Measurements from ENCODE around the gene EYA2. TPM values are rescaled to one million over a fixed set of nuclear protein-coding genes. Genes with fewer than 3 reads are reported as not detected.

Gene EYA2
- total and polyA plus RNA-seq, 2 donors (not counting 3 experiments of a cell fraction or from before 2014, with no cell fraction given), result not detected

GRCh38 chr20:47161411-47161810, 266.8 kb downstream of the EYA2 start:
- no peak overlapping the region for H2AFZ ChIP-seq (ENCODE audit: low read depth, low read length)
- H3K4me3 ChIP-seq (replicated peaks in 1 of 3; ENCODE audit: insufficient read depth in 1 of 3, low read depth in 1 of 3, low read length in 3 of 3), result no peak overlapping the region
- no peaks in the 10 kb centered on the region for H3K27me3 ChIP-seq (ENCODE audit: control insufficient read depth in 2 of 2, insufficient read depth in 2 of 2, low read length in 2 of 2)
- no peaks in the 10 kb centered on the region for H3K36me3 ChIP-seq (ENCODE audit: control insufficient read depth in 2 of 2, extremely low read depth in 1 of 2, insufficient read depth in 2 of 2, low read length in 2 of 2)
- no peak for DNase-seq (ENCODE audit: low read depth, low spot score)
- TF ChIP-seq MAX (IDR thresholded peaks at IDR 0.05; ENCODE audit: insufficient read depth, insufficient read length) (no peak), EZH2 (IDR thresholded peaks at IDR 0.05; ENCODE audit: borderline replicate concordance, low read depth, low read length, severe bottlenecking) (no peak), MYC (IDR thresholded peaks at IDR 0.05; ENCODE audit: low read depth, low read length) (no peak), POLR2AphosphoS5 (IDR thresholded peaks at IDR 0.05; ENCODE audit: insufficient read depth, low read depth, low read length) (no peak), POLR2A (IDR thresholded peaks at IDR 0.05; ENCODE audit: low read depth, low read length) (no peak)
- TF ChIP-seq, protein P1, sequence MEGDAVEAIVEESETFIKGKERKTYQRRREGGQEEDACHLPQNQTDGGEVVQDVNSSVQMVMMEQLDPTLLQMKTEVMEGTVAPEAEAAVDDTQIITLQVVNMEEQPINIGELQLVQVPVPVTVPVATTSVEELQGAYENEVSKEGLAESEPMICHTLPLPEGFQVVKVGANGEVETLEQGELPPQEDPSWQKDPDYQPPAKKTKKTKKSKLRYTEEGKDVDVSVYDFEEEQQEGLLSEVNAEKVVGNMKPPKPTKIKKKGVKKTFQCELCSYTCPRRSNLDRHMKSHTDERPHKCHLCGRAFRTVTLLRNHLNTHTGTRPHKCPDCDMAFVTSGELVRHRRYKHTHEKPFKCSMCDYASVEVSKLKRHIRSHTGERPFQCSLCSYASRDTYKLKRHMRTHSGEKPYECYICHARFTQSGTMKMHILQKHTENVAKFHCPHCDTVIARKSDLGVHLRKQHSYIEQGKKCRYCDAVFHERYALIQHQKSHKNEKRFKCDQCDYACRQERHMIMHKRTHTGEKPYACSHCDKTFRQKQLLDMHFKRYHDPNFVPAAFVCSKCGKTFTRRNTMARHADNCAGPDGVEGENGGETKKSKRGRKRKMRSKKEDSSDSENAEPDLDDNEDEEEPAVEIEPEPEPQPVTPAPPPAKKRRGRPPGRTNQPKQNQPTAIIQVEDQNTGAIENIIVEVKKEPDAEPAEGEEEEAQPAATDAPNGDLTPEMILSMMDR (IDR thresholded peaks at IDR 0.05; ENCODE audit: extremely low read depth in 1 of 2, insufficient read depth in 1 of 2, low read depth in 1 of 2, low read length in 2 of 2), result no peak
- H3K79me2 ChIP-seq (ENCODE audit: control insufficient read depth, insufficient read depth, low read length), result no peaks in the 10 kb centered on the region
- no TSS peak for BruUV-seq (replicated peaks)
- no peaks in the 10 kb centered on the region for H3K4me1 ChIP-seq (ENCODE audit: control insufficient read depth, extremely low read depth, insufficient read depth, low read length)
- H4K20me1 ChIP-seq (replicated peaks; ENCODE audit: control insufficient read depth, extremely low read depth, insufficient read depth, low read length), result no peaks in the 10 kb centered on the region
- H3K9ac ChIP-seq (replicated peaks; ENCODE audit: extremely low read depth, insufficient read depth, low read length), result no peak overlapping the region
- ChIA-PET CTCF (interaction anchor here (1.1 kb wide), 1 partner anchor 10 kb away, joined by 4 read pairs; no protein-coding TSS in a partner anchor), POLR2A (no interaction called here)
- no peak overlapping the region for H3K4me2 ChIP-seq (ENCODE audit: insufficient read depth, low read length)
- no peak overlapping the region for H3K27ac ChIP-seq (ENCODE audit: insufficient read depth, low read depth, low read length)
- FAIRE-seq, result no peak
- H3K9me1 ChIP-seq (replicated peaks; ENCODE audit: control insufficient read depth, extremely low read depth, insufficient read depth, low read length), result no peaks in the 10 kb centered on the region
- H3K9me3 ChIP-seq (replicated peaks; ENCODE audit: control insufficient read depth, insufficient read depth, low read length), result no peaks in the 10 kb centered on the region
- dilution Hi-C loops (cut with MboI; ENCODE audit: extremely low pct_ligation_motif_present, low sequenced_read_pairs), result no loop called here
- intact Hi-C loops (cut with micrococcal nuclease), result no loop called here

- intact Hi-C loops (cut with micrococcal nuclease), result no loop called here
- dilution Hi-C loops (cut with MboI; ENCODE audit: extremely low pct_ligation_motif_present, low sequenced_read_pairs), result no loop called here
Measured at GRCh38 chr20:47164140-47164539, 269.5 kb downstream of the EYA2 start.

More at GRCh38 chr20:47164140-47164539, 269.5 kb downstream of the EYA2 start:
- ChIA-PET POLR2A (no interaction called here), CTCF (no interaction called here)
- no peak overlapping the region for H3K9ac ChIP-seq (replicated peaks; ENCODE audit: extremely low read depth, insufficient read depth, low read length)
- H3K9me1 ChIP-seq (replicated peaks; ENCODE audit: control insufficient read depth, extremely low read depth, insufficient read depth, low read length), result no peaks in the 10 kb centered on the region
- no peaks in the 10 kb centered on the region for H3K4me1 ChIP-seq (ENCODE audit: control insufficient read depth, extremely low read depth, insufficient read depth, low read length)
- DNase-seq (ENCODE audit: low read depth, low spot score) (no peak), FAIRE-seq (no peak)
- no peak overlapping the region for H3K4me2 ChIP-seq (ENCODE audit: insufficient read depth, low read length)
- no peaks in the 10 kb centered on the region for H3K27me3 ChIP-seq (ENCODE audit: control insufficient read depth in 2 of 2, insufficient read depth in 2 of 2, low read length in 2 of 2)
- H3K27ac ChIP-seq (ENCODE audit: insufficient read depth, low read depth, low read length), result no peak overlapping the region
- H3K79me2 ChIP-seq (ENCODE audit: control insufficient read depth, insufficient read depth, low read length), result no peaks in the 10 kb centered on the region
- no peak overlapping the region for H2AFZ ChIP-seq (ENCODE audit: low read depth, low read length)
- H3K36me3 ChIP-seq (ENCODE audit: control insufficient read depth in 2 of 2, extremely low read depth in 1 of 2, insufficient read depth in 2 of 2, low read length in 2 of 2), result no peaks in the 10 kb centered on the region
- H3K4me3 ChIP-seq (replicated peaks in 1 of 3; ENCODE audit: insufficient read depth in 1 of 3, low read depth in 1 of 3, low read length in 3 of 3), result no peak overlapping the region
- BruUV-seq (replicated peaks), result no TSS peak
- TF ChIP-seq JUN (IDR thresholded peaks at IDR 0.05; ENCODE audit: borderline replicate concordance, insufficient read depth, insufficient read length, low read depth) (no peak), POLR2AphosphoS5 (IDR thresholded peaks at IDR 0.05; ENCODE audit: insufficient read depth, low read depth, low read length) (no peak), POLR2A (IDR thresholded peaks at IDR 0.05; ENCODE audit: low read depth, low read length) (no peak), MYC (IDR thresholded peaks at IDR 0.05; ENCODE audit: low read depth, low read length) (no peak), GATA2 (IDR thresholded peaks at IDR 0.05; ENCODE audit: insufficient read depth, insufficient read length, low read depth, low read length) (no peak), MAX (IDR thresholded peaks at IDR 0.05; ENCODE audit: insufficient read depth, insufficient read length) (no peak), FOS (IDR thresholded peaks at IDR 0.05; ENCODE audit: borderline replicate concordance, insufficient read depth, low read length) (no peak), EZH2 (IDR thresholded peaks at IDR 0.05; ENCODE audit: borderline replicate concordance, low read depth, low read length, severe bottlenecking) (no peak)
- no peaks in the 10 kb centered on the region for H3K9me3 ChIP-seq (replicated peaks; ENCODE audit: control insufficient read depth, insufficient read depth, low read length)
- H4K20me1 ChIP-seq (replicated peaks; ENCODE audit: control insufficient read depth, extremely low read depth, insufficient read depth, low read length), result no peaks in the 10 kb centered on the region

All from endothelial cell of umbilical vein (primary cell).